T-cell (primary cell): ENCODE results near the gene LRFN2. TPM values are rescaled to one million over a fixed set of nuclear protein-coding genes. Genes with fewer than 3 reads are reported as not detected.

Experiments
- ATAC-seq, 4 experiments: fragments of 200-7000 bp in 3 of 4; fragments of 150-1000 bp in 1 of 4; cut with Tn5 transposase; replicated peaks in 1 of 4; 1 replicate in 3 of 4; 2 replicates in 1 of 4; pipeline ENCODE4 v1.10.0; 2021; ENCODE audit warnings: moderate library complexity in 3 of 4, mild to moderate bottlenecking in 2 of 4, moderate number of reproducible peaks in 1 of 4
- CTCF ChIA-PET, 2 donors: fragments of 300-600 bp; sonication (Branson Sonifier 250); formaldehyde crosslinking; loops; one replicate each; lab custom pipeline; 2022; ENCODE audit warnings: antibody characterized with exemption in 2 of 2; lab: Charles Lee
- POLR2A ChIA-PET, 2 donors: fragments of 300-600 bp; sonication (Branson Sonifier 250); formaldehyde crosslinking; loops; one replicate each; lab custom pipeline; 2022; ENCODE audit warnings: antibody characterized with exemption in 2 of 2; lab: Charles Lee
- DNase-seq, 35 experiments: peaks; one replicate each; pipeline versions ENCODE4 v3.0.0 to v3.0.0-alpha.2; 2013 to 2023
- H3K27ac ChIP-seq: one replicate; pipeline ENCODE4 v1.5.1; 2013; ENCODE audit warnings: low read length
- H3K27me3 ChIP-seq, 2 experiments: replicated peaks in 1 of 2; 1 replicate in 1 of 2; 2 replicates in 1 of 2; pipeline versions ENCODE4 v1.6.1 to v1.7.0; 2013; ENCODE audit warnings: low read length in 1 of 2, mixed read lengths in 1 of 2; ENCODE audit not compliant: control insufficient read depth in 2 of 2, insufficient read depth in 2 of 2; ENCODE audit errors: extremely low read depth in 1 of 2
- H3K36me3 ChIP-seq, 2 donors: 1 replicate in 1 of 2; 2 replicates in 1 of 2; pipeline versions ENCODE4 v1.6.1 to v1.7.0; 2013; ENCODE audit warnings: low read length in 1 of 2; ENCODE audit not compliant: control insufficient read depth in 2 of 2, insufficient read depth in 1 of 2; ENCODE audit errors: extremely low read depth in 1 of 2
- H3K4me1 ChIP-seq, 2 experiments: 1 replicate in 1 of 2; 2 replicates in 1 of 2; pipeline versions ENCODE4 v1.6.1 to v1.7.0; 2013; ENCODE audit warnings: low read length in 2 of 2, mixed read lengths in 1 of 2; ENCODE audit not compliant: insufficient read depth in 2 of 2, control insufficient read depth in 1 of 2; ENCODE audit errors: extremely low read depth in 1 of 2
- H3K4me3 ChIP-seq, 2 donors: 1 replicate in 1 of 2; 2 replicates in 1 of 2; pipeline versions ENCODE4 v1.5.1 to v1.7.0; 2013; ENCODE audit warnings: mild to moderate bottlenecking in 2 of 2, low read length in 1 of 2, moderate library complexity in 1 of 2; ENCODE audit not compliant: control insufficient read depth in 1 of 2; ENCODE audit errors: extremely low read depth in 1 of 2
- H3K9me3 ChIP-seq: 2 replicates; pipeline ENCODE4 v1.7.0; 2013
- H3K27ac Mint-ChIP-seq, 2 donors: one replicate each; pipeline ENCODE4 v1.8.0; 2020 to 2021; ENCODE audit warnings: mild to moderate bottlenecking in 2 of 2, mixed read lengths in 2 of 2
- H3K27me3 Mint-ChIP-seq, 2 donors: one replicate each; pipeline ENCODE4 v1.8.0; 2021 to 2022; ENCODE audit warnings: mixed read lengths in 2 of 2
- H3K36me3 Mint-ChIP-seq: one replicate; pipeline ENCODE4 v1.8.0; 2021; ENCODE audit warnings: mixed read lengths
- H3K4me1 Mint-ChIP-seq, 3 donors: one replicate each; pipeline ENCODE4 v1.8.0; 2020 to 2022; ENCODE audit warnings: mixed read lengths in 3 of 3, mild to moderate bottlenecking in 1 of 3
- H3K4me3 Mint-ChIP-seq, 3 donors: one replicate each; pipeline ENCODE4 v1.8.0; 2020 to 2022; ENCODE audit warnings: mild to moderate bottlenecking in 3 of 3, mixed read lengths in 3 of 3, moderate library complexity in 3 of 3
- H3K9me3 Mint-ChIP-seq, 3 donors: one replicate each; pipeline ENCODE4 v1.8.0; 2020 to 2022; ENCODE audit warnings: mixed read lengths in 3 of 3
- WGBS: methylation state at CpG from one replicate; pipeline ENCODE4 v1.1.5; 2013; ENCODE audit warnings: missing lambda C conversion rate; ENCODE audit not compliant: insufficient coverage; 5-methylcytosine and 5-hydroxymethylcytosine counted together
- total RNA-seq, 35 experiments: library from RNA in 6 of 35; stranded (reverse) in 6 of 35; fragments of 120-200 nt in 1 of 35; gene quantifications; one replicate each; pipeline versions ENCODE4 v1.2.1 to v1.2.4 and lab custom pipeline; 2013 to 2026

Gene LRFN2
- total RNA-seq, 5 donors from 2014 or later (not counting 1 experiment from before 2014, with no cell fraction given) = 0.12 to 1.7 (median 0.92) TPM

GRCh38 chr6:40355532-40355931 lies 231.6 kb downstream of the LRFN2 start:
- POLR2A ChIA-PET = no interaction called here
- Mint-ChIP-seq H3K27me3 (peaks cover 10 to 15% of the 10 kb centered on the region in 2 donors), H3K4me1 (peaks cover 0 to 3% (median 0%) of the 10 kb centered on the region in 3 donors), H3K9me3 (no peaks in the 10 kb centered on the region), H3K27ac (no peak overlapping the region), H3K36me3 (no peaks in the 10 kb centered on the region), H3K4me3 (no peak overlapping the region)
- CTCF ChIA-PET = no interaction called here
- peaks cover 0 to 4% of the 10 kb centered on the region in 2 experiments for H3K27me3 ChIP-seq
- peaks cover 0 to 4% of the 10 kb centered on the region in 2 experiments for H3K4me1 ChIP-seq
- H3K36me3 ChIP-seq = no peaks in the 10 kb centered on the region
- no peak for DNase-seq
- no CpG with 5 or more reads among the region's 2 CpGs for WGBS
- H3K27ac ChIP-seq = no peak overlapping the region
- H3K4me3 ChIP-seq = no peak overlapping the region
- no peak for ATAC-seq
- no peaks in the 10 kb centered on the region for H3K9me3 ChIP-seq

- Histone ChIP-seq H3K9me3 (no peaks in the 10 kb centered on the region), H3K4me1 (peaks cover 0 to 4% of the 10 kb centered on the region in 2 experiments), H3K36me3 (no peaks in the 10 kb centered on the region), H3K27me3 (peaks cover 0 to 4% of the 10 kb centered on the region in 2 experiments), H3K4me3 (no peak overlapping the region), H3K27ac (no peak overlapping the region)
- ChIA-PET POLR2A (no interaction called here), CTCF (no interaction called here)
- no peaks in the 10 kb centered on the region for H3K9me3 Mint-ChIP-seq
- H3K27ac Mint-ChIP-seq = no peak overlapping the region
- no peak overlapping the region for H3K4me3 Mint-ChIP-seq
- WGBS = 100% methylated on average over 1 of the region's 1 CpG
- no peak for DNase-seq
- no peak for ATAC-seq
- peaks cover 9 to 10% of the 10 kb centered on the region in 2 donors for H3K27me3 Mint-ChIP-seq
- H3K36me3 Mint-ChIP-seq = no peaks in the 10 kb centered on the region
- H3K4me1 Mint-ChIP-seq = peaks cover 0 to 3% (median 0%) of the 10 kb centered on the region in 3 donors
Observed at GRCh38 chr6:40355066-40355465, 232.1 kb downstream of the LRFN2 start.

- no peak for DNase-seq
- no peak overlapping the region for H3K4me3 ChIP-seq
- peaks cover 0 to 1% of the 10 kb centered on the region in 2 donors for H3K27me3 Mint-ChIP-seq
- no peak overlapping the region for H3K27ac Mint-ChIP-seq
- H3K9me3 ChIP-seq = no peaks in the 10 kb centered on the region
- no peak for ATAC-seq
- H3K4me3 Mint-ChIP-seq = no peak overlapping the region
- no peaks in the 10 kb centered on the region for H3K36me3 Mint-ChIP-seq
- POLR2A ChIA-PET = no interaction called here
- H3K9me3 Mint-ChIP-seq = no peaks in the 10 kb centered on the region
- H3K4me1 ChIP-seq = peaks cover 0 to 4% of the 10 kb centered on the region in 2 experiments
- no peaks in the 10 kb centered on the region for H3K36me3 ChIP-seq
- H3K27me3 ChIP-seq = peaks cover 0 to 9% of the 10 kb centered on the region in 2 experiments
- no peak overlapping the region for H3K27ac ChIP-seq
- H3K4me1 Mint-ChIP-seq = peaks cover 0 to 3% (median 0%) of the 10 kb centered on the region in 3 donors
- CTCF ChIA-PET = no interaction called here
Observed at GRCh38 chr6:40353967-40354452, 233.2 kb downstream of the LRFN2 start.

GRCh38 chr6:40353197-40353966 lies 233.8 kb downstream of the LRFN2 start:
- Mint-ChIP-seq H3K27me3 (no peaks in the 10 kb centered on the region), H3K4me1 (peaks cover 0 to 3% (median 0%) of the 10 kb centered on the region in 3 donors), H3K4me3 (no peak overlapping the region), H3K27ac (no peak overlapping the region), H3K9me3 (no peaks in the 10 kb centered on the region), H3K36me3 (no peaks in the 10 kb centered on the region)
- ChIA-PET CTCF (interaction anchor here in 1 of 2 donors (0.6 to 0.7 kb wide), 2 partner anchors 80 to 1182 kb away, joined by 3 read pairs; no protein-coding TSS in a partner anchor), POLR2A (no interaction called here)
- WGBS = 76% methylated on average over 6 of the region's 6 CpGs
- H3K9me3 ChIP-seq = no peaks in the 10 kb centered on the region
- peaks cover 0 to 4% of the 10 kb centered on the region in 2 experiments for H3K4me1 ChIP-seq
- no peak overlapping the region for H3K27ac ChIP-seq
- ATAC-seq (no peak), DNase-seq (no peak)
- peaks cover 0 to 8% of the 10 kb centered on the region in 2 experiments for H3K27me3 ChIP-seq
- H3K4me3 ChIP-seq = no peak overlapping the region
- H3K36me3 ChIP-seq = no peaks in the 10 kb centered on the region

DNA sequence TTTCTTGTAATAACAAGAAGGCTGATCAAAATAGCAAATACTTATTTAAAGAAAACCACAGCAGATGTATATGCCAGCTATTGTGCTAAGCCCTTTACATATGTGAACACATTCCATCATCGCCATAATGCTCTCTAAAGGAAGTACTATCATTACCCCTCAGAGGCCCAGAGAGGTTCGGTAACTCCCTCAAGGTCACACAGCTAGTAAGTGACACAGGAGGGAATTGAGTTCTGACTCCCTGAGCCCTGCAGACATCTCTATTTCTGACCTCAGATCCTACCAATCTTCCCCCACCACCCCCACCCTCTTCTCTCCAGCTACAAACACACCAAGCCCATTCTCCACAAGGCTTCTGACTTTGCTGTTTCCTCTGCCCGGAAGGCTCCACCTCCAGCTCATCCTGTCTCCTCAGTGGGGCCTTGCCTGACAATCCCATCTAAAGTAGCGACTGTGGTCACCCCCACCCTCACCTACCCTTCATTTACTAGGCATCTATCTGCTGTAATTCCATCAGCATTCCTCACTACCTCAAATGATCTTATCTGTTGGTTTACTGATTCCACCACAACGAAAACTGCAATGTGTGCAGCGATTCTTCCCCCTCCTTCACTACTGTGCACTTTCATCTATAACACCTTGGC lies 234.5 kb downstream of the LRFN2 start:
- Histone ChIP-seq H3K36me3 (no peaks in the 10 kb centered on the region), H3K27ac (no peak overlapping the region), H3K27me3 (peaks cover 0 to 12% of the 10 kb centered on the region in 2 experiments), H3K9me3 (no peaks in the 10 kb centered on the region), H3K4me1 (peaks cover 0 to 4% of the 10 kb centered on the region in 2 experiments), H3K4me3 (no peak overlapping the region)
- ChIA-PET CTCF (interaction anchor here in 1 of 2 donors (0.6 to 0.7 kb wide), 2 partner anchors 79 to 1182 kb away, joined by 3 read pairs; no protein-coding TSS in a partner anchor), POLR2A (no interaction called here)
- no peak for DNase-seq
- no peak for ATAC-seq
- Mint-ChIP-seq H3K9me3 (no peaks in the 10 kb centered on the region), H3K4me3 (no peak overlapping the region), H3K36me3 (no peaks in the 10 kb centered on the region), H3K27me3 (no peaks in the 10 kb centered on the region), H3K27ac (no peak overlapping the region), H3K4me1 (peaks cover 0 to 3% (median 0%) of the 10 kb centered on the region in 3 donors)
- WGBS = 66% methylated on average over 4 of the region's 6 CpGs

- H3K27me3 ChIP-seq = peaks cover 0 to 14% of the 10 kb centered on the region in 2 experiments
- H3K27ac ChIP-seq = no peak overlapping the region
- no peak for ATAC-seq
- ChIA-PET POLR2A (no interaction called here), CTCF (no interaction called here)
- Mint-ChIP-seq H3K4me1 (peaks cover 0 to 3% (median 0%) of the 10 kb centered on the region in 3 donors), H3K9me3 (no peaks in the 10 kb centered on the region), H3K36me3 (no peaks in the 10 kb centered on the region), H3K27ac (no peak overlapping the region), H3K4me3 (no peak overlapping the region), H3K27me3 (no peaks in the 10 kb centered on the region)
- no peaks in the 10 kb centered on the region for H3K36me3 ChIP-seq
- H3K4me1 ChIP-seq = peaks cover 0 to 4% of the 10 kb centered on the region in 2 experiments
- no peak for DNase-seq
- H3K9me3 ChIP-seq = no peaks in the 10 kb centered on the region
- 67% methylated on average over 1 of the region's 1 CpG for WGBS
- H3K4me3 ChIP-seq = no peak overlapping the region
Observed at GRCh38 chr6:40352006-40352405, 235.2 kb downstream of the LRFN2 start.
